GM23338 (cell line): ENCODE data around the gene LMOD1. TPM values are rescaled to one million over a fixed set of nuclear protein-coding genes. Genes with fewer than 3 reads are reported as not detected.

Source experiments
- ATAC-seq: fragments of 200-7000 bp; cut with Tn5 transposase; 3 replicates; pipeline ENCODE4 v1.9.1; 2020
- DNase-seq: peaks from one replicate; pipeline ENCODE4 v3.0.0-alpha.2; 2015; ENCODE audit warnings: low spot score
- H2AFZ ChIP-seq: fragments of 200-600 bp; sonication (generic); 2 replicates; pipeline ENCODE4 v1.8.0; 2016; ENCODE audit warnings: antibody characterized with exemption, mild to moderate bottlenecking, moderate library complexity
- H3F3A ChIP-seq: fragments of 200-600 bp; sonication (generic); replicated peaks from 2 replicates; pipeline ENCODE4 v1.8.0; 2017; ENCODE audit warnings: antibody characterized with exemption, mixed run types, low read depth
- H3K27ac ChIP-seq: fragments of 200-600 bp; sonication (generic); 2 replicates; pipeline ENCODE4 v1.6.1; 2016; ENCODE audit warnings: low read depth
- H3K27me3 ChIP-seq: fragments of 200-600 bp; sonication (generic); 2 replicates; pipeline ENCODE4 v1.8.0; 2016; ENCODE audit warnings: mild to moderate bottlenecking, mixed run types, moderate library complexity; ENCODE audit not compliant: insufficient read depth
- H3K36me3 ChIP-seq: fragments of 200-600 bp; sonication (generic); 2 replicates; pipeline ENCODE4 v1.8.0; 2016; ENCODE audit warnings: mild to moderate bottlenecking; ENCODE audit not compliant: insufficient read depth
- H3K4me1 ChIP-seq: fragments of 200-600 bp; sonication (generic); 2 replicates; pipeline ENCODE4 v1.8.0; 2016; ENCODE audit warnings: mild to moderate bottlenecking, moderate library complexity; ENCODE audit not compliant: insufficient read depth
- H3K4me2 ChIP-seq: fragments of 200-600 bp; sonication (generic); 2 replicates; pipeline ENCODE4 v1.7.1; 2017; ENCODE audit warnings: mixed run types
- H3K4me3 ChIP-seq: fragments of 200-600 bp; sonication (generic); 2 replicates; pipeline ENCODE4 v1.6.1; 2016; ENCODE audit warnings: mixed run types
- H3K79me2 ChIP-seq: fragments of 200-600 bp; sonication (generic); replicated peaks from 2 replicates; pipeline ENCODE4 v1.8.0; 2017; ENCODE audit warnings: mild to moderate bottlenecking; ENCODE audit not compliant: insufficient read depth
- H3K9me2 ChIP-seq: fragments of 200-600 bp; sonication (generic); 2 replicates; pipeline ENCODE4 v1.8.0; 2017; ENCODE audit not compliant: insufficient read depth
- H4K20me1 ChIP-seq: fragments of 200-600 bp; sonication (generic); replicated peaks from 2 replicates; pipeline ENCODE4 v1.8.0; 2017; ENCODE audit warnings: mild to moderate bottlenecking; ENCODE audit not compliant: insufficient read depth
- H3K27ac Mint-ChIP-seq: 2 replicates; pipeline ENCODE4 v1.8.0; 2020; ENCODE audit warnings: inconsistent platforms, mild to moderate bottlenecking, moderate library complexity, mixed read lengths
- H3K27me3 Mint-ChIP-seq: 3 replicates; pipeline ENCODE4 v1.8.0; 2022; ENCODE audit warnings: low read depth, mild to moderate bottlenecking, moderate library complexity, mixed read lengths, inconsistent platforms; ENCODE audit not compliant: insufficient read depth, poor library complexity
- H3K36me3 Mint-ChIP-seq: 3 replicates; pipeline ENCODE4 v1.8.0; 2021; ENCODE audit warnings: low read depth, mild to moderate bottlenecking, inconsistent platforms, moderate library complexity, mixed read lengths
- H3K4me1 Mint-ChIP-seq: 3 replicates; pipeline ENCODE4 v1.8.0; 2020; ENCODE audit warnings: mild to moderate bottlenecking, inconsistent platforms, mixed read lengths
- H3K4me3 Mint-ChIP-seq: 3 replicates; pipeline ENCODE4 v1.8.0; 2021; ENCODE audit warnings: moderate library complexity, mild to moderate bottlenecking, inconsistent platforms, mixed read lengths
- H3K9me3 Mint-ChIP-seq: 3 replicates; pipeline ENCODE4 v1.8.0; 2020; ENCODE audit warnings: moderate library complexity, mild to moderate bottlenecking, inconsistent platforms, mixed read lengths
- CREB1 ChIP-seq: fragments of 250-450 bp; sonication (Bioruptor Pico); IDR thresholded peaks from 2 replicates; pipeline ENCODE4 v1.5.0; 2020; ENCODE audit warnings: low read depth, mild to moderate bottlenecking, moderate library complexity
- EZH2 ChIP-seq: fragments of 200-600 bp; sonication (generic); IDR thresholded peaks from one replicate; pipeline ENCODE4 v1.8.0; 2017; ENCODE audit warnings: antibody characterized with exemption, mild to moderate bottlenecking, low read depth; ENCODE audit not compliant: unreplicated experiment
- JUNB ChIP-seq: IDR thresholded peaks from one replicate; pipeline ENCODE4 v1.6.1; 2016; ENCODE audit warnings: antibody characterized with exemption; ENCODE audit not compliant: unreplicated experiment
- NANOG ChIP-seq: IDR thresholded peaks from 2 replicates; pipeline ENCODE4 v1.6.1; 2016; ENCODE audit warnings: antibody characterized with exemption, borderline replicate concordance
- POLR2AphosphoS5 ChIP-seq: IDR thresholded peaks from 2 replicates; pipeline ENCODE4 v1.6.1; 2016; ENCODE audit warnings: antibody characterized with exemption, low read depth
- STAT1 ChIP-seq: IDR thresholded peaks from one replicate; pipeline ENCODE4 v1.6.1; 2016; ENCODE audit warnings: antibody characterized with exemption; ENCODE audit not compliant: unreplicated experiment
- ZNF114 ChIP-seq: fragments of 250-450 bp; sonication (Bioruptor Pico); IDR thresholded peaks from 2 replicates; pipeline ENCODE4 v1.5.0; 2020; ENCODE audit warnings: mild to moderate bottlenecking, moderate library complexity
- ZNF331 ChIP-seq: fragments of 250-450 bp; sonication (Bioruptor Pico); IDR thresholded peaks from 2 replicates; pipeline ENCODE4 v1.5.0; 2020; ENCODE audit warnings: low read depth, mild to moderate bottlenecking, moderate library complexity
- polyA plus RNA-seq: library from polyadenylated mRNA; unstranded; fragments of >200 nt; fragmentation: Nextera tagmentation; extraction: Ambion mirVana; gene quantifications from 2 replicates; pipeline ENCODE4 v1.2.1, GENCODE V29; 2016
- total RNA-seq: library from RNA; depleted of rRNA; stranded (reverse); fragments of >200 nt; shearing (Covaris generic); gene quantifications from 2 replicates; pipeline ENCODE4 v1.2.3, GENCODE V29; 2014
- TF ChIP-seq, protein P1 (sequence below): IDR thresholded peaks from one replicate; pipeline ENCODE4 v1.6.1; 2018; ENCODE audit warnings: antibody characterized with exemption; ENCODE audit not compliant: unreplicated experiment
- TF ChIP-seq, protein P2 (sequence below): IDR thresholded peaks from 2 replicates; pipeline ENCODE4 v1.6.1; 2016; ENCODE audit warnings: antibody characterized with exemption

The LMOD1 gene
- total and polyA plus RNA-seq, 2 experiments from 2014 or later: 0.74 to 1.7 TPM

DNA sequence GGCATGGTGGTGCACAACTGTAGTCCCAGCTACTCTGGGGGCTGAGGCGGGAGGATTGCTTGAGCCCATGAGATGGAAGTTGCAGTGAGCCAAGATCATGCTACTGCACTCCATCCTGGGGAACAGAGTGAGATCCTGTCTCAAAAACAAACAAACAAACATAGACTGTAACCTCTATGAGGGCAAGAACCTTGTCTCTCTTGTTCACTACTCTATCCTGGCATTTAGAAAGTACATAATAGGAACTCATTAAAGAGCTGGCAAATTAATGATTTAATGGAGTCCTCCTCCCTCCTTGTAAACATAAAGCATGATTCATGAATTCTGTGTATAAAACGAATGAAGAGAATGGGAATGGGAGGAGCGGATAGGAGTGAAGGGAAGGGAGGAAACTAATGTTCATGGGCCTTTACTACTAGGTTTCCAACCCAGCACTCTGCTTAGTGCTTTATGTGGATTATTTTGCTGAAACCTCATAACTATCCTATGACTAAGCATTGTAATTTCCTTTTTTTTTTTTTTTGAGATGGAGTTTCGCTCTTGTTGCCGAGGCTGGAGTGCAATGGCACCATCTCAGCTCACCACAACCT, 8.6 kb downstream of the LMOD1 start (continued):
- TF ChIP-seq, protein P1, sequence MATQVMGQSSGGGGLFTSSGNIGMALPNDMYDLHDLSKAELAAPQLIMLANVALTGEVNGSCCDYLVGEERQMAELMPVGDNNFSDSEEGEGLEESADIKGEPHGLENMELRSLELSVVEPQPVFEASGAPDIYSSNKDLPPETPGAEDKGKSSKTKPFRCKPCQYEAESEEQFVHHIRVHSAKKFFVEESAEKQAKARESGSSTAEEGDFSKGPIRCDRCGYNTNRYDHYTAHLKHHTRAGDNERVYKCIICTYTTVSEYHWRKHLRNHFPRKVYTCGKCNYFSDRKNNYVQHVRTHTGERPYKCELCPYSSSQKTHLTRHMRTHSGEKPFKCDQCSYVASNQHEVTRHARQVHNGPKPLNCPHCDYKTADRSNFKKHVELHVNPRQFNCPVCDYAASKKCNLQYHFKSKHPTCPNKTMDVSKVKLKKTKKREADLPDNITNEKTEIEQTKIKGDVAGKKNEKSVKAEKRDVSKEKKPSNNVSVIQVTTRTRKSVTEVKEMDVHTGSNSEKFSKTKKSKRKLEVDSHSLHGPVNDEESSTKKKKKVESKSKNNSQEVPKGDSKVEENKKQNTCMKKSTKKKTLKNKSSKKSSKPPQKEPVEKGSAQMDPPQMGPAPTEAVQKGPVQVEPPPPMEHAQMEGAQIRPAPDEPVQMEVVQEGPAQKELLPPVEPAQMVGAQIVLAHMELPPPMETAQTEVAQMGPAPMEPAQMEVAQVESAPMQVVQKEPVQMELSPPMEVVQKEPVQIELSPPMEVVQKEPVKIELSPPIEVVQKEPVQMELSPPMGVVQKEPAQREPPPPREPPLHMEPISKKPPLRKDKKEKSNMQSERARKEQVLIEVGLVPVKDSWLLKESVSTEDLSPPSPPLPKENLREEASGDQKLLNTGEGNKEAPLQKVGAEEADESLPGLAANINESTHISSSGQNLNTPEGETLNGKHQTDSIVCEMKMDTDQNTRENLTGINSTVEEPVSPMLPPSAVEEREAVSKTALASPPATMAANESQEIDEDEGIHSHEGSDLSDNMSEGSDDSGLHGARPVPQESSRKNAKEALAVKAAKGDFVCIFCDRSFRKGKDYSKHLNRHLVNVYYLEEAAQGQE: no peak
- TF ChIP-seq, protein P2, sequence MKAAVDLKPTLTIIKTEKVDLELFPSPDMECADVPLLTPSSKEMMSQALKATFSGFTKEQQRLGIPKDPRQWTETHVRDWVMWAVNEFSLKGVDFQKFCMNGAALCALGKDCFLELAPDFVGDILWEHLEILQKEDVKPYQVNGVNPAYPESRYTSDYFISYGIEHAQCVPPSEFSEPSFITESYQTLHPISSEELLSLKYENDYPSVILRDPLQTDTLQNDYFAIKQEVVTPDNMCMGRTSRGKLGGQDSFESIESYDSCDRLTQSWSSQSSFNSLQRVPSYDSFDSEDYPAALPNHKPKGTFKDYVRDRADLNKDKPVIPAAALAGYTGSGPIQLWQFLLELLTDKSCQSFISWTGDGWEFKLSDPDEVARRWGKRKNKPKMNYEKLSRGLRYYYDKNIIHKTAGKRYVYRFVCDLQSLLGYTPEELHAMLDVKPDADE: no peak

DNA sequence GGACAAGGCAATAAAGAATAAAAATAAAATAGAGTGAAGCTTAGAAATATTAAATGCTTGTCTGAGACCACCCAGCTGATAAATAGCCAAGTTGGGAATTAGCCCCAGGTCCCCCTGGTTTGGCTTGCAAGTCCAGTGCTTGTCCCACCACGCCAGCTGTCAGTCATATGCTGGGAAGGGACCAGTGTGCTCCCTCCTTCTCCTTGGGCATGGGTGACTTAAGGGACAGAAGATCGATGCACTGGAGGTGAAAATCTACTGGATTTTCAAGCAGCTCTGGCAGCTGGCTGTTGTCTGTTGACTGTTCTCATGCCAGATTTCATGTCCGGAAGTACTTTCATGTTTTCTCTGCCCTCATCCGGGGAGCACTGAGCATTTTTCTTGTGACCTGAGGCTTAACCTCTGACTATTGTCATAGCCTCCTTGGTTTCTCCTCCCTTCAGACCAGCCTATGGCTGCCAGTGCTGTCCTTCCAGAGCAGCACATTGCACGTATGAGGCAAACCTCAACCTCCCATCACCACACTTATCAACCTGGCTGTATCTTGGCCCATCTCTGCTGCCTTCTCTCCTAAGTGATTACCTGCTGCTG, 12.4 kb downstream of the LMOD1 start:
- H3K4me3 ChIP-seq: no peak overlapping the region
- H3F3A ChIP-seq: no peaks in the 10 kb centered on the region
- Mint-ChIP-seq H3K9me3 (no peaks in the 10 kb centered on the region), H3K4me3 (no peak overlapping the region), H3K27me3 (no peaks in the 10 kb centered on the region), H3K36me3 (no peaks in the 10 kb centered on the region), H3K27ac (no peak overlapping the region), H3K4me1 (no peaks in the 10 kb centered on the region)
- no peaks in the 10 kb centered on the region for H3K36me3 ChIP-seq
- no peak for ATAC-seq
- no peak overlapping the region for H2AFZ ChIP-seq
- H4K20me1 ChIP-seq: no peaks in the 10 kb centered on the region
- H3K4me2 ChIP-seq: no peak overlapping the region
- no peaks in the 10 kb centered on the region for H3K27me3 ChIP-seq
- no peaks in the 10 kb centered on the region for H3K79me2 ChIP-seq
- H3K9me2 ChIP-seq: no peaks in the 10 kb centered on the region
- no peak for TF ChIP-seq CREB1 (CRISPR knock-in tag)
- H3K4me1 ChIP-seq: no peaks in the 10 kb centered on the region
- H3K27ac ChIP-seq: no peak overlapping the region
- no peak for DNase-seq

DNA sequence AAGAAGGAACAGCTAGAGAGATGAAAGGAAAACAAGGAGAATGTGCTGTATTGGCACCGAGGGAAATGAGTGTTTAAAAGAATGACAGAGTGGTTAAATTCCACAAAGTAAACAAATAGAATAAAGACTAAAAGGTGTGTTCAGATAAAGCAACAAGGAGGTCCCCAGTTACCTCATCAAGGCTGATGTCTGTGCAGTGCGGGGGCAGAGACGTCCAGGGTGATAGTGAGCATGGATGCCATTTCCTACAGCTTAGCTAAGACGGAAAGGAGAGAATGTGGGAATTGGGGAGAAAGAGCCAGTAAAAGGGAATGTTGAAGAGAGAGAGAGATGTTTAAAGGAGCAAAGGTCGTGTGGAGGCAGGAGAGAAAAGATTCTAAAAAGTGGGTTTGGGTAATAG, 15.5 kb downstream of the LMOD1 start:
- H3K27ac Mint-ChIP-seq: no peak overlapping the region
- Histone ChIP-seq H3K9me2 (0 out of 2 replicates have a peak, but pooled peaks cover 4% of the 10 kb centered on the region), H3K4me3 (no peak overlapping the region), H2AFZ (no peak overlapping the region), H3K4me1 (no peaks in the 10 kb centered on the region), H3K4me2 (no peak overlapping the region), H3K79me2 (no peaks in the 10 kb centered on the region), H3F3A (no peaks in the 10 kb centered on the region), H3K27ac (no peak overlapping the region), H3K36me3 (no peaks in the 10 kb centered on the region), H3K27me3 (no peaks in the 10 kb centered on the region), H4K20me1 (no peaks in the 10 kb centered on the region)
- no peak overlapping the region for H3K4me3 Mint-ChIP-seq
- no peaks in the 10 kb centered on the region for H3K9me3 Mint-ChIP-seq
- ATAC-seq (no peak), DNase-seq (no peak)
- no peaks in the 10 kb centered on the region for H3K4me1 Mint-ChIP-seq
- H3K27me3 Mint-ChIP-seq: no peaks in the 10 kb centered on the region
- no peaks in the 10 kb centered on the region for H3K36me3 Mint-ChIP-seq
- no peak for TF ChIP-seq STAT1
- no peak for TF ChIP-seq JUNB
- no peak for TF ChIP-seq POLR2AphosphoS5
- TF ChIP-seq CREB1 (CRISPR knock-in tag): no peak
- TF ChIP-seq, protein P2: no peak
- TF ChIP-seq EZH2: no peak
- TF ChIP-seq, protein P1: no peak
- TF ChIP-seq ZNF114 (CRISPR knock-in tag): no peak
- TF ChIP-seq ZNF331: no peak
- no peak for TF ChIP-seq NANOG
